Renal cortex interstitium (tissue), 15 donors: ENCODE measurements around the gene ASB8. TPM values are rescaled to one million over a fixed set of nuclear protein-coding genes. Genes with fewer than 3 reads are reported as not detected.

Experiments
- DNase-seq, 11 donors: peaks; one replicate each; pipeline ENCODE4 v3.0.0-alpha.2; 2013; ENCODE audit warnings: low read depth in 9 of 11, low spot score in 4 of 11; ENCODE audit errors: extremely low read depth in 1 of 11
- long read RNA-seq, 16 experiments: transcript quantifications; one replicate each; lab custom pipeline, GENCODE V29; 2026
- polyA plus RNA-seq, 3 donors: library from polyadenylated mRNA; unstranded; fragments of 120-200 nt; gene quantifications; one replicate each; pipeline ENCODE4 v1.2.1, GENCODE V29; 2013; ENCODE audit not compliant: insufficient read length in 3 of 3

The ASB8 gene, protein sequence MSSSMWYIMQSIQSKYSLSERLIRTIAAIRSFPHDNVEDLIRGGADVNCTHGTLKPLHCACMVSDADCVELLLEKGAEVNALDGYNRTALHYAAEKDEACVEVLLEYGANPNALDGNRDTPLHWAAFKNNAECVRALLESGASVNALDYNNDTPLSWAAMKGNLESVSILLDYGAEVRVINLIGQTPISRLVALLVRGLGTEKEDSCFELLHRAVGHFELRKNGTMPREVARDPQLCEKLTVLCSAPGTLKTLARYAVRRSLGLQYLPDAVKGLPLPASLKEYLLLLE
- 10 to 100 TPM; 35.6 to 40.2 (median 39.0) TPM for polyA plus RNA-seq
- long read RNA-seq, donor 1, partial matches to known transcripts: 0 of 5 reads
- long read RNA-seq, donor 1, other reads (novel, unspliced or antisense): 0 of 5 reads
- long read RNA-seq, donor 2, transcript ASB8-201 (4 exons, 2,615 nt): major isoform, 5 of 10 reads
- long read RNA-seq, donor 2, partial matches to known transcripts: 0 of 10 reads
- long read RNA-seq, donor 2, other reads (novel, unspliced or antisense): 0 of 10 reads
- long read RNA-seq, donor 3, transcript ASB8-201 (4 exons, 2,615 nt): major isoform, 18 of 24 reads
- long read RNA-seq, donor 3, partial matches to known transcripts: 0 of 24 reads
- long read RNA-seq, donor 3, other reads (novel, unspliced or antisense): 0 of 24 reads
- long read RNA-seq, donor 4, transcript ASB8-201 (4 exons, 2,615 nt): major isoform, 8 of 13 reads
- long read RNA-seq, donor 4, partial matches to known transcripts: 0 of 13 reads
- long read RNA-seq, donor 4, other reads (novel, unspliced or antisense): 0 of 13 reads
- long read RNA-seq, donor 5: 0 reads
- long read RNA-seq, donor 6, transcript ASB8-201 (4 exons, 2,615 nt): major isoform, 7 of 8 reads
- long read RNA-seq, donor 6, partial matches to known transcripts: 0 of 8 reads
- long read RNA-seq, donor 6, other reads (novel, unspliced or antisense): 0 of 8 reads
- long read RNA-seq, donor 7, transcript ASB8-205 (4 exons, 2,610 nt): minor isoform, 5 of 14 reads
- long read RNA-seq, donor 7, transcript ASB8-201 (4 exons, 2,615 nt): major isoform, 8 of 14 reads
- long read RNA-seq, donor 7, partial matches to known transcripts: 0 of 14 reads
- long read RNA-seq, donor 7, other reads (novel, unspliced or antisense): 0 of 14 reads
- long read RNA-seq, donor 8, transcript ASB8-201 (4 exons, 2,615 nt): major isoform, 14 of 16 reads
- long read RNA-seq, donor 8, partial matches to known transcripts: 0 of 16 reads
- long read RNA-seq, donor 8, other reads (novel, unspliced or antisense): 0 of 16 reads
- long read RNA-seq, donor 9, transcript ASB8-201 (4 exons, 2,615 nt): major isoform, 6 of 8 reads
- long read RNA-seq, donor 9, partial matches to known transcripts: 0 of 8 reads
- long read RNA-seq, donor 9, other reads (novel, unspliced or antisense): 0 of 8 reads
- long read RNA-seq, donor 10, transcript ASB8-201 (4 exons, 2,615 nt): major isoform, 9 of 11 reads
- long read RNA-seq, donor 10, partial matches to known transcripts: 0 of 11 reads
- long read RNA-seq, donor 10, other reads (novel, unspliced or antisense): 0 of 11 reads
- long read RNA-seq, donor 11, transcript ASB8-201 (4 exons, 2,615 nt): major isoform, 9 of 11 reads
- long read RNA-seq, donor 11, partial matches to known transcripts: 0 of 11 reads
- long read RNA-seq, donor 11, other reads (novel, unspliced or antisense): 0 of 11 reads
- long read RNA-seq, donor 12, transcript ASB8-201 (4 exons, 2,615 nt): major isoform, 5 of 6 reads
- long read RNA-seq, donor 12, partial matches to known transcripts: 0 of 6 reads
- long read RNA-seq, donor 12, other reads (novel, unspliced or antisense): 0 of 6 reads
- long read RNA-seq, donor 13: 0 reads
- long read RNA-seq, donor 14, transcript ASB8-201 (4 exons, 2,615 nt): major isoform, 8 of 10 reads
- long read RNA-seq, donor 14, partial matches to known transcripts: 0 of 10 reads
- long read RNA-seq, donor 14, other reads (novel, unspliced or antisense): 0 of 10 reads
- long read RNA-seq, donor 15, transcript ASB8-201 (4 exons, 2,615 nt): major isoform, 7 of 7 reads
- long read RNA-seq, donor 15, partial matches to known transcripts: 0 of 7 reads
- long read RNA-seq, donor 15, other reads (novel, unspliced or antisense): 0 of 7 reads
- long read RNA-seq, donor 16, transcript ASB8-201 (4 exons, 2,615 nt): major isoform, 19 of 22 reads
- long read RNA-seq, donor 16, partial matches to known transcripts: 0 of 22 reads
- long read RNA-seq, donor 16, other reads (novel, unspliced or antisense): 0 of 22 reads

DNA sequence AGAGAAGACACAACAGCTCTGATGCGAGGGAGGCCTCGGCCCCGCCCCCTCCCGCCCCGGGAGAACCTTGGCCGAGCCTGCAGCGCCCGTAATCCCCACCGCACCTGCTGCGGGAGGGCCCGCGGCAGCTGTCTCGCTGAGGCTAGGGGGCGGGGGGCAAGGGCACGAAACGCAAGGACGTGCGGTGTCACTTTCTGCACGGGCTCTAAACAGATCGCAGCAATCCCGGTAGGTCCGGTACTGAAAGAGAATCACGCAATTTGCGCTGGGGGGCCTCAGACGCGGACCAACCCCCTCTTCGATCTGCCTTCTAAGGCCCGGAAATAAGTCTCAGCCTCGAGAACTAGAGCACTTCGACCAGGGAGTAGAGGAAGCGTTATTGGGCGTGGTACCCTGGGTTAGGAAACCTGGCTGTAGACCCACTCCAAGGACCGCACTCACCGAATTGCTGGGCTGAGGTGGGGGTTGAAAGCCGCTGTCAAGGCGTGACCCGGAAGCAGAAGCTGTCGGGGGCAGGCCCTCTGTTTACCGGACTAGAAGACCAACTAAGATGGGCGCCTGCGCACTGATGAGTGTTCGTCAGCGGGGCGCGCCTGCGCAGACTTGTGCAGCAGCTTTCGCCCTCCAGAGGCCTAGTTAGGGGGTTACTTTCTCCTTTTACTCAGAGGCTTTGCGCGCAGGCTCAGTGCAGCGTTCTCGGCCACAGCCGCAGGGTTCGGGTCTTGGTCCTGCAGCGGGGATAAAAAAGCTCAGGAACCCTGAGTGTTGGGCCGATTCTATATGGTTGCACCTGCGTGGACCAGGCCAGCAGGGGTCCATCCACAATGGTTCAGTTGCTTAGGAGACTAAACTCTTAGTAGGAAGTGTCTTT, at the start of gene ASB8:
Gene ASB8, minus strand, starts transcription at position 498 of the 871 bp plus-strand sequence. CDS start 4,019 bp downstream, outside the sequence.
- DNase-seq: peak; percentile 95 to 99 (median 98)

DNA sequence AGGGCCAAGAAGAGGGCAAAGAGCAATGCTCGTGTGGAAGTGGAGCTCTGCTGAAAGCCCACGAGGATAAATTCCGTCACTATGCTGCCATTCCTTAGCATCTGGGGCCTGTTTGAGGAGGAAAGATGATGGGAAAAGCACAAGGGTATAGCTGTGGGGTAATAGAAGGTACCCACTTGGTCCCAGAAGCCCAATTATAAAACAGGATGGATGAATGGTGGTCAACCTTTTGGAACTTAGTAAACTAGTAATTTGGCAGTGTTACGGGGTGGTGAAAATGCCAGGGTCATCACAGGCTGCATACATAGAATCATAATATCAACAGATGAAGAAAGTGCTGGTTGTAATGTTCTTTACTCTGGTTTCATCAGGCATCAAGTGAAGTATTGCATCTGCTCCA, 45.9 kb upstream of the ASB8 start, which contains the start of gene OR10AD1:
Gene OR10AD1, minus strand, starts transcription at position 101 of the 400 bp plus-strand sequence. Its CDS starts 0 bp downstream, at position 101.
- DNase-seq: no peak

DNA sequence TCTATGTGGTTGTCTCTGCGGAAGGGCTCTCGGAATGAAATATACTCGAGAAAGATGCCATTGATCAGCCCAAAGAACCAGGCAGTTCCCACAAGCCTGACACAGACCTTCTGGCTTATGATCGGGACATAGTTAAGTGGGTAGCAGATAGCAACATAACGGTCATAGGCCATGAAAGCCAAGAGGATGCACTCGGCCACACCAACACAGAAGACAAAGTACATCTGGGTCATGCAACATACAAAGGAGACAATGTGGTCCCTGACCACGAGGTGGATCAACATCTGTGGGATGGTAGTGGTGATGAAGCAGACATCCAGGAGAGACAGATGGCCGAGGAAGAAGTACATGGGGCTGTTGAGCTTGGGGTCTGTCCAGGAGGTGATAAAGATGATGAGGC, 45.5 kb upstream of the ASB8 start:
- no peak for DNase-seq

DNA sequence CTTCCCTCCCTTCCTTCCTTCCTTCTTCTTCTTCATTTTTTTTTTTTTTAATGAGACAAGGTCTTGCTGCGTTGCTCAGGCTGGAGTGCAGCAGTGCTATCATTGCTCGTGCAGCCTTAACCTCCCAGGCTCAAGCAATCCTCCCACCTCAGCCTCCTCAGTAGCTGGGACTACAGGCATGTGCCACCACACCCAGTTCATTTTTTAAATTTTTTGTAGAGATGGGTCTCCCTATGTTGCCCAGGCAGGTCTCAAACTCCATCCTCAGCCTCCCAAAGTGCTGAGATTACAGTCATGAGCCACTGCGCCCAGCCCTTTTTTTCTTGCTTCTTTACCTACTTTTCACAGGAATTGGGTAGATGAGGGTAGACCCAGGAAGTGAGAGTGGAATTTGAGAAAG, 44.2 kb upstream of the ASB8 start:
- no peak for DNase-seq

DNA sequence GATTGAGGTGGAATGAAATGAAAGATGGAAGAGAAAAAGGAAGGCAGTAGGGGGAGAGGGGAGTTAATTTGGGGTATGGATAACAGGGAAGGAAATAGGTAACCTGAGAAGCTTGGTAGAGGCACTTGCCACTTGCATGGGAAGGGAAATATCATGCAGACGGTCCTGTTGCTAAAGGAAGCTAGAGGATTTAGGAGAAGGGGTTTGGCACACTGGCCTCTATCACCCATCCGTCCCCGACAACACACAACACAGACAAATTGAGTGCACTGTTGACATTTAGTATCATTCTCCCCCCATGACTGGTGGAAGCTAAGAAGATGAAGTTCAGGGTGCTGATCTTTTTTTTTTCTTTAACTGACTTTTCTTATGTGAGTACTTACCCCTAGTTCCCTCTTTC, 43.8 kb upstream of the ASB8 start:
- no peak for DNase-seq

DNA sequence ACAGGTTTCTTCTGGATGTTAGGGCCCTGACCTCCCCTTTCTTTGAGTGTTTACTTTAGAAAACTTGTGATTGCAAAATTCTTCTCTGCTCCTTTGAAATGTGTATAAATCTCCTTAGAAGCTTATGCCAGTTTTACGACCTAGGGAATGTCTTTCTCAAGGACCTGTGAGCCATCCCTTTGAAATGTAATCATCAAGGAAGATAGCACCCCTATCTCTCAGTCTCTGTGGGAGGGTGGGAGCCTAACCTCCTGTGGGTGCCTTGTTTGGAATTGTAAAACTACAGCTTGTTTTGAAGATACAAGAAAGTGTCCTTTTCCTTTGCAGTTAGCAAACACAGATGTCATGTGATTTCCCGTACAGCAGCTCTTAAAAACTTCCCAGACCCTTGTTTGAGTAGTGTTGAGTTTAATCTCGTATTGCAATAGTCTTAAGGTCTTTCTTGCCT, 42.5 kb upstream of the ASB8 start:
- peak in 1 of 11 donors; percentile 36 for DNase-seq

DNA sequence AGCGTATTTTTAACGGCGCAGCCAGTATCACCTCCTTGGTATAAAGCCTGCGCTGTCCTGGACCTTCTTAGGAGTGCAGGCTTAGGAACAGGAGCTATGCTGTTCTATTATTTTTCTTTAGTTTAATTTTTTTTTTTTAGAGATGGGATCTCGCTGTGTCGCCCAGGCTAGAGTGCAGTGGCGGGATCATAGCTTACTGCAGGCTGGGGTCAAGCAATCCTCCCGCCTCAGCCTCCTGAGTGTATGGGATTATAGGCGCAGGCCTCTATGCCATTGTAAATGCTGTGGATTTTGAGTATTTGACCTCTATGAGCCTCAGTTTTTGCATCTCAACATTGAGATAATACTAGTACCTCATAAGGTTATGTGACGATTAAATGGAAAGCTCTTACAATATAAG, 41.7 kb upstream of the ASB8 start:
- no peak for DNase-seq

DNA sequence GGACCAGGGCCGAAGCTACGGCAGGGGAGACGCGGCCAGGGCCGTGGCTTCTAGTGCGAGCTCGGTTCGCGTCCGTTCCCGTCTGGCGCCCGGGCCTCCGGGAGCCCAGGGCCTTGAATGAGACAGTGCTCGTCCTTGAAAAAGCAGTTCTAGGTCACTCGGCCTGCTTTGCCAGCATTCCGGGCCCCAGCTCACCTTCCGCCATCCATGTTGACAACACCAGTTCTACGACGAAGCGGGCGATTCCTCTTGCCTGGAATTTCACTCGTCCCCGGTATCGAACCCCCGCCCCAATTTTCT, 41.3 kb upstream of the ASB8 start:
- no peak for DNase-seq

DNA sequence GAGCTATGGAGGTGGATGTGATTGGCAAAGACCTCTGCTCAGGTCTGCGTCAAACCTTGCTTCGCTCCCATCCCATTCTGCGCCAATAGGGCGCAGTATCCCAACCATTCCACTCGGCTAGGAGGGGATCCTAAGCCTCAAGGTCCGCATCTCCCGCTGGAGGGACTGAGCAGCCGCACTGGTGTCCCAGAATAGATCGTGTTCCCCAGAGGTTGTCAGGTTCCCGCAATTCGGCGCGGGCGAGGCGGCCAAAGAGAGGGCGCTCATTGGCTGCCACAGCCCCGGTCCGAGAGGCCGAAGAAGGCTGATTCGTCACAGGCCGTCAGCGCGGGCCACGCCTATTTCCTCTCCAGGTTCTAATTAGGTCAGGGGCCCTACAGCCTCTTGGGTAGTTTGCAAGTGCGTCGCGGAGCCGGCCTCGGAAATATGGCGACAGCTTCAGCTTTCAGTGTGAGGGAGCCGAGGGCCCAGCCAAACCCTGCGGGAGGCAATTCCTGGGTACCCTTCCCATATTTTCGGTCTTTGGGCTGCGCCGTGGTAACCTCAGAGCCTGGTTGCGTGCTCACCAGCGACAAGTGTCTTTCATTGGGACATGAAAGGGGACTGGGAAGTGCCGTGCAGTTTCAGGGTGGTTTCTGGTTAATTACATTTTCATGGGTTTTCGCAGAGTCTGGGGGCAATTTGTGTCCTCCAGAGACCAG, 40.8 kb upstream of the ASB8 start:
- DNase-seq: peak; percentile 83 to 95 (median 93)

DNA sequence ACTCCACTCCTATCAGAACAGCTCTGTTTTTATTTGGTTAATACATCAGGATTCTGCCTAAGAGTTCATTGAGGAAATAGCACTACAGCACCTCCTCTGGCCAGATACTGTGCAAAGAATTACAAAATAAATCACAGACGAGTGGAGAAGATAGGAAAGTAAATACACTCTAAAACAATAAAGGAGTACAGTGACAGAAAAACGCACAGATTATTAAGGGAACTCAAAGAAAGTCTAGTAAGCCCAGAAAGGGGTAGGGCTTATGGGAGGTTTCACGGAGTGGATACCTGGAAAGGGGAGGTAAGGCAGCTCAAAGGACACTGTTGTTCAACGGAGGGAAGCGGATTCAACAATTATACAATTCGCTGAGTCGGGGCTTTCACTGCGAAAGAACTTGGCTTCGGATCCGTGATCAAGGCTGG, 40.2 kb upstream of the ASB8 start:
- DNase-seq: peak in 4 of 11 donors; percentile 48 to 53 (median 49)

DNA sequence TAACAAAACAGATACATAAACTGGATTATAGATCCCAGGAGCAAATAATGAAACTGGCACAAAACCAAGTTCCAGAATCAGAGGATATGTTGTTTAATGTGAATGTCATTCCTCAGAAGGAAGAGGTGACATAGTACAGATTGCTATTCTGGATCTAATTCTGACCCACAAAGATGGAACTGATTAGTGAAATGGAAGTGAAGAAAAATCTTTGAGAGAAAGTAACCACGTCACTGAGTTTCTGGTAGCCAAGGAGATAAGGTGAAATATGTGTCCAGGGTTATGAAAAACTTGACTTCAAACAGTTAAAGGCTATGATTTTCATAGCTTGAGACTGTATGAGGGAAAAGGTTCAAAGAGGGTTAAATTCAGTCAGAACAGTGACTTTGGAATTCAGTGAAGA, 37.5 kb upstream of the ASB8 start:
- no peak for DNase-seq

DNA sequence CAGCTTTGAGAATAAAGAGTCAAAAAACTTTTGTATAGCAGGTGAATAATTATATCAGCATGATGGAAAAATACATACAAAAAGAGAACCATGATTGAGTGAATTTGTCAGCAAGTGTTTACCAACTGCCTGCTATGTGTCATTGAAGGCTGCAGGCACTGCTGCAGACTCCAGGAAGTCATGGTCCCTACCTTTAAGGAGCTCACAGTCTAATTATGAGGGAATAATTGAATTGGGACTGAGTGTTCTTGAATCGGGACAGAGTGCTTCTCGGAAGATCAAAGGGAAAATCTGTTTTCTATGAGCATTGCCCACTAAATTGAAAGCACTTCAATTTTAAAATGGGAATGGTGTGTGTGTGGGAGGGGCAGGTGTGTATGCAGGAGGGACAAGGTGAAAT, 36.3 kb upstream of the ASB8 start:
- DNase-seq: no peak

DNA sequence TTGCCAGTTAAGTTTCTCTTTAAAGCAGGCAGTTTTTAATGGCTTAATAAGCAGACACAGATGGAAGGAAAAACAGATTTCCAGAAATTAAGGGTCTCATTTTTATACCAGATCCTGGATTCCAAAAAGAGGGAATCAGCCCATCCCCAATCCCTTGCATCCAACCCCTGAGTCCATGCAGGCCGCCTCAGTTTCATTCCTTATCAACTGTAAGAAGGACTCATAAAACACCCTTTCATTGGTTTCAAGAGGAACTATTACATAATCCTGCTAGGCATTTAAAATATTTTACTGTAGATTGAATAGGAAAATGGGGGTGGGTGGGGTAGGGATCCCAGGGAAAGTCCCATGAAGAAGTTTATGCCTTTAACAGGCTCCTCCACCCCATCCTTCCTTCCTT, 35.5 kb upstream of the ASB8 start:
- no peak for DNase-seq

DNA sequence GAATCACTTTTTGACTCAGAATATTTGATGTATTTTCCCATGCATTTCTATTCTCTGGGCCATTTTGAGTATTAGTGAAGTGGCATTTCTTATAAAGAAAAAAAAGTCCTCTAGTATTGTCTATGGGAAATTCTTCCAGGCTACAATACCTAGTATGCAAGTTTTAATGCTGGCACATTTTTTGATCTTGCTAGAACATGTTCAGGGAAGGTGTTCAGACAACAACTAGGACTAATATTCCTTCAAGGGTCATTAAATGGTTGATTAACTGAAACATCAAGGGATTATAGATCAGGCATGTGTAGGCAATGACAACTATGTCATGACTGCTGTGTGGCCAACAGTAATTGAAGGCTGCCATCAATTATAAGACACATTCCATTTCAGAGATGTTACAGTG, 33.8 kb upstream of the ASB8 start:
- no peak for DNase-seq

DNA sequence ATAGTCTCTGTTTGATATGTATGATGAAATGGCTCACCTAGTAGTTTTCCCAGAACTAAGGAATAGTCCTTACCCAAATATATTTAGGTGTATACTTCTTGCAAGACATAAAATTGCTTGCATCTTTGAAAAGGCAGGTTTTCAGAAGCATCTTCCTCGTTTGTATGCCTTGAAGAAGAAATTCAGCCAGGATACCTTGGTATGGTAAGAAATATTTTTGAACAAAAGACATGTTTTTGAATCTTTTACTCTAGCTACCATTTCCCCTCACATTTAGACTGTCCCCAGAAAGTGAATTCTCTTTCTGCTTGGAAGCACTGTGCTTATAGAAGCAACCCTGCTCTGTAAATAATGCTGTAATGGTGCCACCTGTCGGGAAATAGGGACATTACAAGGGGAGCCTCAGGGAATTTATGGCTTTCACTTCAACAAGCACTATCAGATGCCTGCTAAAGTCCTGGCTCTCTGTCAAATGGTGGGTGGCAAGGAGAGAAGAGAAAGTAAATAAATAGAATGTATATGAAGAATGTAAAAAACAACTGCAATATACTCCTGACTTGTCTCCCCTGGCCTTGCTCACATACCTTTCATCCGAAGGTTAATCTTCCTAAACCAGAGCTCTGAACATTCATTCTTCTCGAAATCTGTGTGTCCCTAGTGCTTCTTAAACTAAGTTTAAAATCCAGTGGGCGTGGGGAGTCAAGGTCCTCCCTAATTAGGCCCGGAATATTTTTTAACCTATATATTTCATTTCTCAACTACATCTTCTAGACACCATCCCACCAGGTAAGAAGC, 32.2 kb upstream of the ASB8 start:
- DNase-seq: peak in 6 of 11 donors; percentile 67 to 82 (median 72)
